ENCODE measurements around the gene HDAC10. TPM values are rescaled to one million over a fixed set of nuclear protein-coding genes. Genes with fewer than 3 reads are reported as not detected.

Gene HDAC10
- total and polyA plus RNA-seq, 7 donors: 4.3 to 19.4 (median 13.5) TPM

DNA sequence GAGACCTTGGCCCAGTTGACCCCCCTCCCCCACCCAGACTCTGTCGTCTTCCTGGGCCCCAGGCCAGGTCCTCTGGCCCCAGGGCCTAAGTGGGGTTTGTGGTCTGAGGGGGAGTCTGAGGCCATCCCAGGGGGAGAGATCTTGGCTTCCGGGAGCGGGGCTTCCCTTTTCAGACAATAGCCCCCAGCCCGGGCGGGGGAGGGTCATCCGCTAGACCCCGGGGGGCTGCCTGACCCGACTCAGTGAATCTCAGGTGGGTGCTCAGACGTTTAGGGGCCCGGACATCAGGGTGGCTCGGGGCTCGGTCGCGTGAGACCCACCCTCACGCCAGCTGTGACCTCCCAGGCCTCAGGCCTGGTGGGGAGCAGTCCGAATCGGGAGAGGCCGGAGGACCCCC, 18.5 kb upstream of the HDAC10 start:
- WGBS, 3 donors: 23 to 26% (median 23%) methylated on average over 17 to 18 of the region's 18 CpGs
- peak overlapping the region; percentile 65 for H3K4me3 ChIP-seq
- ATAC-seq: no peak
- peaks cover 32% of the 10 kb centered on the region for H3K4me1 ChIP-seq
- H3K9me3 ChIP-seq: no peaks in the 10 kb centered on the region
- peaks cover 0 to 20% (median 10%) of the 10 kb centered on the region in 3 donors for H3K27me3 ChIP-seq (ENCODE audit: insufficient read depth in 3 of 3, low read length in 2 of 3)
- no peaks in the 10 kb centered on the region for H3K36me3 ChIP-seq (ENCODE audit: insufficient read depth in 1 of 2, low read depth in 1 of 2)
- no peak overlapping the region for H3K27ac ChIP-seq
- DNase-seq: no peak
- TF ChIP-seq, protein P1, sequence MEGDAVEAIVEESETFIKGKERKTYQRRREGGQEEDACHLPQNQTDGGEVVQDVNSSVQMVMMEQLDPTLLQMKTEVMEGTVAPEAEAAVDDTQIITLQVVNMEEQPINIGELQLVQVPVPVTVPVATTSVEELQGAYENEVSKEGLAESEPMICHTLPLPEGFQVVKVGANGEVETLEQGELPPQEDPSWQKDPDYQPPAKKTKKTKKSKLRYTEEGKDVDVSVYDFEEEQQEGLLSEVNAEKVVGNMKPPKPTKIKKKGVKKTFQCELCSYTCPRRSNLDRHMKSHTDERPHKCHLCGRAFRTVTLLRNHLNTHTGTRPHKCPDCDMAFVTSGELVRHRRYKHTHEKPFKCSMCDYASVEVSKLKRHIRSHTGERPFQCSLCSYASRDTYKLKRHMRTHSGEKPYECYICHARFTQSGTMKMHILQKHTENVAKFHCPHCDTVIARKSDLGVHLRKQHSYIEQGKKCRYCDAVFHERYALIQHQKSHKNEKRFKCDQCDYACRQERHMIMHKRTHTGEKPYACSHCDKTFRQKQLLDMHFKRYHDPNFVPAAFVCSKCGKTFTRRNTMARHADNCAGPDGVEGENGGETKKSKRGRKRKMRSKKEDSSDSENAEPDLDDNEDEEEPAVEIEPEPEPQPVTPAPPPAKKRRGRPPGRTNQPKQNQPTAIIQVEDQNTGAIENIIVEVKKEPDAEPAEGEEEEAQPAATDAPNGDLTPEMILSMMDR (IDR thresholded peaks at IDR 0.05): no peak
- intact Hi-C loops (cut with DNase I): no loop called here

DNA sequence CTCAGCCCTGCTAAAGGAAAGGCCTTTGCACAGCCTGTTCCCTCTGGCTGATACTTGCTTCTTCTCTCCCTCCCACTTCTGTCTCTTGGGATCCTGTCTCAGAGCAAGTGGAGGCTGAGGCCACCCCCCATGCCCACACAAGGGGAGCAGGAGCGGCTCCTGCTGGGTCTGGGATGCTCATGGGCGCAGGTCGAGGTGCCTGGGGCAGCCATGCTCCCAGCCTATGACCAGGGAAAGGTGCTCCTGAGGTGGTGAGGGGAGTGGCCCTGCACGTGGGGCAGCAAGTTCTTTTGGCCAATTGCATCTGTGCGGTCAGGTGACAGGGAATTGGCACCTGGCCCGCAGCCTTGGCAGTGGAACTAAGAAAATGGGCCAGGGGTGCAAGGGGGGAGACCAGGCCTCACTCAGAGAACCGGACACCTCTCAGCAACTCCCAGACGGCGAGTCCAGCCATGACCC, 17.6 kb upstream of the HDAC10 start:
- Histone ChIP-seq H3K36me3 (ENCODE audit: insufficient read depth in 1 of 2, low read depth in 1 of 2) (no peaks in the 10 kb centered on the region), H3K27ac (no peak overlapping the region), H3K27me3 (ENCODE audit: insufficient read depth in 3 of 3, low read length in 2 of 3) (peaks cover 0 to 20% (median 10%) of the 10 kb centered on the region in 3 donors), H3K4me3 (no peak overlapping the region), H3K4me1 (peaks cover 29% of the 10 kb centered on the region), H3K9me3 (no peaks in the 10 kb centered on the region)
- 51 to 57% (median 56%) methylated on average over 9 of the region's 9 CpGs for WGBS, 3 donors
- TF ChIP-seq, protein P1 (IDR thresholded peaks at IDR 0.05): no peak
- intact Hi-C loops (cut with DNase I): no loop called here
- no peak for ATAC-seq
- no peak for DNase-seq

DNA sequence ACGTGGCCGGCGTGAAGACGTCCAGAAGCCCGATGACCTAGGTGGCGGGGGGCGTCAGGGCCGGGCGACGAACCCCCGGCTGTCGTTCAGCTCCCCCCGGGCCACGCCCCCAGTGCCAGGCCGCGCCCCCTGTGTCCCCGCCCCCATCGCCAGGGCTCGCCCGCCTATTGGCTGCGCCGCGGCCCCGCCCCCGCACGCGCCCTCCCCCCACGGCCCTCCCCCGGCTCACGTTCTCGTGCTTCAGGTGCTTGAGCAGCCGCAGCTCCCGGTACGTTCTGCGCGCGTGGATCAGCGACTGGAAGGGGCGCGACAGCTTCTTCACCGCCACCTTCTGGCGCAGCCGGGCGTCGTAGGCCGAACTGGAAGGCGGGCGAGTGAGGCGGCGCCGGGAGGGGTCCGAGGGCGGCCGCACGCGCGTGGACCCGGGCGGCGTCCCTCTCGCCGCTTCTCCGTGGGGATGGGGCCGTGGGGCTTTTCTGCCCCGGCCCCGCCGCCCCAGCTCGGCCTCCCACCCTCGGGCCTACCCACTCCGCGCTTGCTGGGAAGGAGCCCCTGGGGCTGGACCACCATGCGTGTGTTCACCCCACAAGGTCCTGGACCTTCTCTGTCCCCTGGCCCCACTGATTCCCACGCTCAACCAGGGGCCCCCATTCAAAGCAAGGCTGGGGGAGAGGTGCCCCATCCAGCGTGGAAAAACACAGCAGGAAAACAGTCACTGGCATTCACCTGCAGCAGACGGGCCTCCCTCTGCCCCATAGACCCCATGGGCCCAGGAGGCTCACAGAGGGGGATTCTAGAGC, 16.7 kb upstream of the HDAC10 start:
- peaks cover 0 to 20% (median 10%) of the 10 kb centered on the region in 3 donors for H3K27me3 ChIP-seq (ENCODE audit: insufficient read depth in 3 of 3, low read length in 2 of 3)
- H3K4me3 ChIP-seq: peak overlapping the region; percentile 58
- TF ChIP-seq, protein P1 (IDR thresholded peaks at IDR 0.05): peak; percentile 38
- ATAC-seq (peak; percentile 80 to 86 (median 83)), DNase-seq (peak; percentile 78 to 93)
- H3K36me3 ChIP-seq (ENCODE audit: insufficient read depth in 1 of 2, low read depth in 1 of 2): no peaks in the 10 kb centered on the region
- peaks cover 38% of the 10 kb centered on the region for H3K4me1 ChIP-seq
- no peaks in the 10 kb centered on the region for H3K9me3 ChIP-seq
- intact Hi-C loops (cut with DNase I): no loop called here
- WGBS, 3 donors: 15 to 22% (median 21%) methylated on average over 42 to 75 of the region's 75 CpGs
- H3K27ac ChIP-seq: no peak overlapping the region

DNA sequence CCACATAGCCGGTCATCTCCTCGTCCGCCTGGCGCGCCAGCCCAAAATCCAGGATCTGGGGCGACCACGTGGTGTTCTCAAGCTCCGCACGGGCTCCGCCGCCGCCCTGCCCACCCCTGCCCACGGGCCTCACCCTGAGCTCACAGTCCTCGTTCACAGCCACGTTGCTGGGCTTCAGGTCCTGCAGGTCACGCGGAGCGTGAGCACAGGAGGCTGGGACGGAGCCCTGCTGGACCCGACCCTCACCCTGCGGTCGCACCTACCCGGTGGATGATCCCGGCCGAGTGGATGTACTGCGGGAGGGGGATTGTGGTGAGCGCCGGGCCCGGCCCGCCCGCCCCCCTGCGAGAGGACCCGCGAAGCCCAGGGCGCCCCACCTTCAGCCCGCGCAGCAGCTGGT, 15.9 kb upstream of the HDAC10 start:
- Histone ChIP-seq H3K4me3 (peak overlapping the region; percentile 58), H3K4me1 (peaks cover 46% of the 10 kb centered on the region), H3K27ac (no peak overlapping the region), H3K36me3 (ENCODE audit: insufficient read depth in 1 of 2, low read depth in 1 of 2) (no peaks in the 10 kb centered on the region), H3K27me3 (ENCODE audit: insufficient read depth in 3 of 3, low read length in 2 of 3) (peaks cover 0 to 18% (median 10%) of the 10 kb centered on the region in 3 donors), H3K9me3 (no peaks in the 10 kb centered on the region)
- ATAC-seq (no peak), DNase-seq (no peak)
- 42 to 59% (median 43%) methylated on average over 37 of the region's 37 CpGs for WGBS, 3 donors
- intact Hi-C loops (cut with DNase I): no loop called here
- TF ChIP-seq, protein P1 (IDR thresholded peaks at IDR 0.05): no peak

Data from psoas muscle (tissue), 8 donors.